GM18951 (cell line): ENCODE results near the gene CUL1.
A peak's percentile ranks its signal among the peaks of the same experiment; 100 is the strongest.

Experiments
- POLR2A ChIP-seq: IDR thresholded peaks from 4 replicates; pipeline ENCODE4 v1.6.1; 2011; ENCODE audit warnings: mild to moderate bottlenecking; ENCODE audit not compliant: insufficient read length, insufficient read depth; ENCODE audit errors: extremely low read depth
- in situ Hi-C: fragments of 300-500 bp; cut with MboI; formaldehyde crosslinking; loops from one replicate; pipeline ENCODE4 v1.12.0; 2022; ENCODE audit warnings: low sequenced_read_pairs, mixed read lengths, inconsistent platforms; ENCODE audit not compliant: unreplicated experiment

CUL1 gene

GRCh38 chr7:148698397-148699023, at the start of gene CUL1:
Gene CUL1, plus strand, starts transcription at chr7:148698903. Its CDS starts 31,220 bp downstream, at chr7:148730123.
- TF ChIP-seq POLR2A: peak; percentile 74
- in situ Hi-C loops: no loop called here

- no peak for TF ChIP-seq POLR2A
- in situ Hi-C loops: no loop called here
Measured at GRCh38 chr7:148650232-148650858, 48.4 kb upstream of the CUL1 start.

- in situ Hi-C loops: no loop called here
- TF ChIP-seq POLR2A: no peak
Measured at GRCh38 chr7:148652773-148653172, 45.9 kb upstream of the CUL1 start.

GRCh38 chr7:148657929-148658328, 40.8 kb upstream of the CUL1 start:
- in situ Hi-C loops: no loop called here
- TF ChIP-seq POLR2A: no peak

GRCh38 chr7:148661471-148661870, 37.2 kb upstream of the CUL1 start:
- in situ Hi-C loops: no loop called here

GRCh38 chr7:148662646-148663045, 36.1 kb upstream of the CUL1 start:
- in situ Hi-C loops: no loop called here
- no peak for TF ChIP-seq POLR2A

More at GRCh38 chr7:148661471-148661870, 37.2 kb upstream of the CUL1 start:
- no peak for TF ChIP-seq POLR2A

GRCh38 chr7:148664324-148664723, 34.4 kb upstream of the CUL1 start:
- TF ChIP-seq POLR2A: no peak
- in situ Hi-C loops: no loop called here

GRCh38 chr7:148665221-148665620, 33.5 kb upstream of the CUL1 start:
- no peak for TF ChIP-seq POLR2A
- in situ Hi-C loops: no loop called here

GRCh38 chr7:148669927-148670326, 28.8 kb upstream of the CUL1 start:
- TF ChIP-seq POLR2A: no peak
- in situ Hi-C loops: no loop called here

- no peak for TF ChIP-seq POLR2A
- in situ Hi-C loops: no loop called here
Measured at GRCh38 chr7:148670374-148670773, 28.3 kb upstream of the CUL1 start.

GRCh38 chr7:148670807-148671206, 27.9 kb upstream of the CUL1 start:
- TF ChIP-seq POLR2A: no peak
- in situ Hi-C loops: no loop called here

- TF ChIP-seq POLR2A: no peak
- in situ Hi-C loops: no loop called here
Measured at GRCh38 chr7:148672041-148672440, 26.7 kb upstream of the CUL1 start.

GRCh38 chr7:148674689-148675088, 24.0 kb upstream of the CUL1 start:
- TF ChIP-seq POLR2A: no peak
- in situ Hi-C loops: no loop called here

GRCh38 chr7:148676291-148676690, 22.4 kb upstream of the CUL1 start:
- in situ Hi-C loops: no loop called here
- no peak for TF ChIP-seq POLR2A
